NCI-H2081 (cell line): ENCODE results near the gene ZNF668.
A peak's percentile ranks its signal among the peaks of the same experiment; 100 is the strongest.
"Not testable (repeated sequence)": the region's sequence is repeated elsewhere in the genome, so short reads cannot be mapped to it uniquely, and the experiment has no call there.

Source experiments
- DNase-seq, 2 experiments: peaks; one replicate each; lab custom pipeline; 2025; lab: John Stamatoyannopoulos, UW

Gene ZNF668

GRCh38 chr16:31100876-31101641 is 27.0 kb upstream of the ZNF668 start:
- DNase-seq, result not testable (repeated sequence)

- no peak for DNase-seq
Measured at GRCh38 chr16:31099860-31100638, 26.0 kb upstream of the ZNF668 start.

- DNase-seq, result peak; percentile 95
Measured at GRCh38 chr16:31094424-31095120, 20.5 kb upstream of the ZNF668 start, which contains the start of gene VKORC1. Gene VKORC1, minus strand, starts transcription at chr16:31094797. Its CDS starts 68 bp downstream, at chr16:31094729.

- no peak for DNase-seq
Measured at GRCh38 chr16:31094088-31094423, 20.0 kb upstream of the ZNF668 start.

- DNase-seq, result peak in 1 of 2 experiments; percentile 29
Measured at GRCh38 chr16:31093132-31093703, 19.2 kb upstream of the ZNF668 start.

- DNase-seq, result no peak
Measured at GRCh38 chr16:31092330-31092729, 18.3 kb upstream of the ZNF668 start.

GRCh38 chr16:31090540-31090939 is 16.5 kb upstream of the ZNF668 start:
- DNase-seq, result no peak

- DNase-seq, result no peak
Measured at GRCh38 chr16:31089199-31089598, 15.2 kb upstream of the ZNF668 start.

GRCh38 chr16:31088459-31089183 is 14.6 kb upstream of the ZNF668 start, which contains the start of gene PRSS53:
Gene PRSS53, minus strand, starts transcription at chr16:31088943. Its CDS starts 134 bp downstream, at chr16:31088809.
- DNase-seq, result peak in 1 of 2 experiments; percentile 63

GRCh38 chr16:31087971-31088370 is 13.9 kb upstream of the ZNF668 start:
- no peak for DNase-seq

- DNase-seq, result no peak
Measured at GRCh38 chr16:31087481-31087880, 13.4 kb upstream of the ZNF668 start.

- no peak for DNase-seq
Measured at GRCh38 chr16:31086629-31086906, 12.5 kb upstream of the ZNF668 start.

GRCh38 chr16:31085873-31086628 is 12.0 kb upstream of the ZNF668 start:
- no peak for DNase-seq

- DNase-seq, result no peak
Measured at GRCh38 chr16:31085411-31085810, 11.4 kb upstream of the ZNF668 start.

- DNase-seq, result no peak
Measured at GRCh38 chr16:31084584-31085302, 10.7 kb upstream of the ZNF668 start.

- no peak for DNase-seq
Measured at GRCh38 chr16:31083981-31084380, 9.9 kb upstream of the ZNF668 start.

- no peak for DNase-seq
Measured at GRCh38 chr16:31083556-31083955, 9.5 kb upstream of the ZNF668 start.

- DNase-seq, result no peak
Measured at GRCh38 chr16:31083081-31083480, 9.0 kb upstream of the ZNF668 start.

- DNase-seq, result no peak
Measured at GRCh38 chr16:31082368-31083045, 8.5 kb upstream of the ZNF668 start.
